NT2/D1 (cell line): ENCODE data around the gene NBAS.

Experiments
- YY1 ChIP-seq: IDR thresholded peaks from 2 replicates; pipeline ENCODE4 v1.6.1; 2011; ENCODE audit not compliant: insufficient read length, insufficient read depth
- ZNF274 ChIP-seq: IDR thresholded peaks from 2 replicates; pipeline ENCODE4 v1.6.1; 2011; ENCODE audit warnings: mild to moderate bottlenecking, low read depth, low read length

DNA sequence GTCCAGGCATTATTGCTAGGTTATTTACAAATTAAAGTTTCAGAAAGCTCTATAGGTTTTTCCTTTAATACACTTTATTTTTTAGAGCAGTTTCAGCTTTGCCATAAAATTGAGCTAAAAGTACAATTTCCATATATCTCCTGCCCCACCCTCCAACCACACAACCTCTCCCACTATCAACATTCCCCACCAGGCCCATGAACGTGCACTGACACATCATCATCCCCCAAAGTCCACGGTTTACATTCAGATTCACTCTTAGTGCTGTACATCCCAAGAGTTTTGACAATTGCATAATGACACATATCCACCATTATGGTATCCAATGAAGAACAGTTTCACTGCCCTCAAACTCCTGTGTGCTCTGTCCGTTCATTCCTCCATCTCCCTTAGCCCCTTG lies 139.4 kb downstream of the NBAS start:
- no peak for TF ChIP-seq ZNF274
- no peak for TF ChIP-seq YY1
